Osteocyte (in vitro differentiated cells): Measurements from ENCODE around the gene DNER. TPM values are rescaled to one million over a fixed set of nuclear protein-coding genes. Genes with fewer than 3 reads are reported as not detected.

Source experiments
- DNase-seq: peaks from one replicate; pipeline ENCODE4 v3.0.0; 2021; ENCODE audit warnings: mixed read lengths; ENCODE audit not compliant: unreplicated experiment; ENCODE audit errors: extremely low spot score
- H3K27ac Mint-ChIP-seq: one replicate; pipeline ENCODE4 v1.8.0; 2021; ENCODE audit warnings: mild to moderate bottlenecking, mixed read lengths; ENCODE audit not compliant: unreplicated experiment
- H3K27me3 Mint-ChIP-seq: one replicate; pipeline ENCODE4 v1.8.0; 2021; ENCODE audit warnings: mixed read lengths; ENCODE audit not compliant: unreplicated experiment
- H3K36me3 Mint-ChIP-seq: one replicate; pipeline ENCODE4 v1.8.0; 2021; ENCODE audit warnings: mixed read lengths; ENCODE audit not compliant: unreplicated experiment
- H3K4me1 Mint-ChIP-seq: one replicate; pipeline ENCODE4 v1.8.0; 2021; ENCODE audit warnings: mixed read lengths; ENCODE audit not compliant: unreplicated experiment
- H3K4me3 Mint-ChIP-seq: one replicate; pipeline ENCODE4 v1.8.0; 2021; ENCODE audit warnings: mild to moderate bottlenecking, moderate library complexity, mixed read lengths; ENCODE audit not compliant: unreplicated experiment
- H3K9me3 Mint-ChIP-seq: one replicate; pipeline ENCODE4 v1.8.0; 2021; ENCODE audit warnings: mixed read lengths; ENCODE audit not compliant: unreplicated experiment
- total RNA-seq: library from RNA; stranded (reverse); gene quantifications from 2 replicates; pipeline ENCODE4 v1.2.1, GENCODE V29; 2021
- TF ChIP-seq, protein P1 (sequence below): fragments of 200-600 bp; sonication (generic); IDR thresholded peaks from 2 replicates; pipeline ENCODE4 v1.5.0; 2021; ENCODE audit warnings: antibody characterized with exemption, mild to moderate bottlenecking, moderate library complexity

DNER gene
- total RNA-seq, 1 donor from 2014 or later: 0.19 TPM

DNA sequence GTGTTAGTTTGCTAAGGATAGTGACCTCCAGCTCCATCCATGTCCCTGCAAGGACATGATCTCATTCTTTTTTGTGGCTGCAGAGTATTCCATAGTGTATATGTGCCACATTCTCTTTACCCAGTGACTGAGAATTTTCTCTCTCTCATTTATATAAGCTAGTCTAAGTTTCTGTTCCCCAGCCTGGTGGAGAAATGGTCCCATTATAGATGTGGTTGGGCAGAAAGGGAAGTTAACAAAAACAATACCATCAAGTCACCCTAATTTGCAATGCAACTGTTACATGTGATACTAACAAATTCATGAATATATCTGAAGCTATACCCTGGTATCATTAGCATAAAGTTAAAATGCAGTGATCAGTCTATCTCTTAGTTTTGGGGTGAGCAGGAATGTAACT, 54.0 kb downstream of the DNER start:
- Mint-ChIP-seq H3K4me1 (no peaks in the 10 kb centered on the region), H3K4me3 (no peak overlapping the region), H3K27me3 (no peaks in the 10 kb centered on the region), H3K36me3 (no peaks in the 10 kb centered on the region), H3K27ac (no peak overlapping the region), H3K9me3 (no peaks in the 10 kb centered on the region)
- TF ChIP-seq, protein P1, sequence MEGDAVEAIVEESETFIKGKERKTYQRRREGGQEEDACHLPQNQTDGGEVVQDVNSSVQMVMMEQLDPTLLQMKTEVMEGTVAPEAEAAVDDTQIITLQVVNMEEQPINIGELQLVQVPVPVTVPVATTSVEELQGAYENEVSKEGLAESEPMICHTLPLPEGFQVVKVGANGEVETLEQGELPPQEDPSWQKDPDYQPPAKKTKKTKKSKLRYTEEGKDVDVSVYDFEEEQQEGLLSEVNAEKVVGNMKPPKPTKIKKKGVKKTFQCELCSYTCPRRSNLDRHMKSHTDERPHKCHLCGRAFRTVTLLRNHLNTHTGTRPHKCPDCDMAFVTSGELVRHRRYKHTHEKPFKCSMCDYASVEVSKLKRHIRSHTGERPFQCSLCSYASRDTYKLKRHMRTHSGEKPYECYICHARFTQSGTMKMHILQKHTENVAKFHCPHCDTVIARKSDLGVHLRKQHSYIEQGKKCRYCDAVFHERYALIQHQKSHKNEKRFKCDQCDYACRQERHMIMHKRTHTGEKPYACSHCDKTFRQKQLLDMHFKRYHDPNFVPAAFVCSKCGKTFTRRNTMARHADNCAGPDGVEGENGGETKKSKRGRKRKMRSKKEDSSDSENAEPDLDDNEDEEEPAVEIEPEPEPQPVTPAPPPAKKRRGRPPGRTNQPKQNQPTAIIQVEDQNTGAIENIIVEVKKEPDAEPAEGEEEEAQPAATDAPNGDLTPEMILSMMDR: no peak
- no peak for DNase-seq

DNA sequence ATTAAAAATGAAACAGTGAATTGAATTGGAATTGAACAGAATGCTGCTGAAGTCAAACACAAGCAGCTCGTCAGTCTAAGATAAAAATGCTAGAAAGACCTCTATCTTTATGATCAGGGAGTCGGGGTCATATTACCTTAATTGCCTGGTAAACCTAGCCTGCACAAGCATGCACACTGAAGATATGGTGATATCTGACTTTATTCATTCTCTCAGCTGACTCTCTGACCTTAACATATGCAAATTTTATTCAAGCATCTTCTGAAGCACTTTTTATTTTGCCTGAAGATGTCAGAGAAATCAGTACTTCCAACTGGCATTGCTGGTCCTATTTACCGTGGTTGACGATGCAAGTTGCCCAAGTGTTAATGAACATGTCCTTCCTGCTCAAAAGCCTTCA, 56.4 kb downstream of the DNER start:
- DNase-seq: no peak
- Mint-ChIP-seq H3K4me1 (no peaks in the 10 kb centered on the region), H3K4me3 (no peak overlapping the region), H3K27ac (no peak overlapping the region), H3K9me3 (no peaks in the 10 kb centered on the region), H3K27me3 (no peaks in the 10 kb centered on the region), H3K36me3 (no peaks in the 10 kb centered on the region)
- TF ChIP-seq, protein P1: no peak

DNA sequence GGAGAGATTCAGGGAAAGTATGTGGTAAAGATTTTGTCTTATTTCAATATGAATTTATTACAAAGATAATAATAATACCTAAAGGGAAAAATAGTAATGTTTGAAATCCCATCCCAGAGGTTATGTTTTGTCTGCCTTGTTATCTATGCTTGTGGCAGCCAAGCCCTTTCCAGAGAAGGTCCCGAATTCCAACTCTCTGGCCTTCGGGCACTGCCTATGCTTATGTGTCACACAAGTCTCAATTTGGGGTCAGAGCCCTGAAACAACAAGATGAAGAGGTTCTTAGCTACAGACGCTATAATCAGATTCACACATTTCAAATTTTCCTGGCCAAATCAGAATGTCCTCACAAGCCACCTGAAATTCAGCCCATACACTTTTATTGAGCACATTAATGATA, 59.9 kb downstream of the DNER start:
- DNase-seq: no peak
- TF ChIP-seq, protein P1: no peak
- Mint-ChIP-seq H3K4me3 (no peak overlapping the region), H3K4me1 (no peaks in the 10 kb centered on the region), H3K36me3 (no peaks in the 10 kb centered on the region), H3K9me3 (no peaks in the 10 kb centered on the region), H3K27ac (no peak overlapping the region), H3K27me3 (no peaks in the 10 kb centered on the region)

DNA sequence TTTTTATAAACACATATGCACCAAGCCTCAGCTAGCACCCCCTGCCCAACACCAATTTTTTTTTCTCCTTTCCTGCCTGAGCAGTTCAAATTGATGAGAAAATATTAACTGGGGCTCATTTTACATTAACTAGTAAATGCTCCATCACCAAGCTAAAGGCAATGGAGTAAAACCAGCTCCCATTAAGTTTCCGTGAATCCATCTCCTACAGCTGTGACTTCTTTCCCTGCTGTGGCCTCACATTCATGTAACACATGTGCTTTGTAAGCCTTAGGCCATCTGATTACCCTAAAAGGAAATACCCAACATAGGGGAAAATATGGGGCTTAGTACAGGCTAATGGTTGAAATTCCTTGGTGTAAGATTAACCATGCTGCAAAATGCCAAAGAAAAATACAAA, 60.8 kb downstream of the DNER start:
- TF ChIP-seq, protein P1: no peak
- H3K36me3 Mint-ChIP-seq: no peaks in the 10 kb centered on the region
- no peaks in the 10 kb centered on the region for H3K27me3 Mint-ChIP-seq
- no peaks in the 10 kb centered on the region for H3K9me3 Mint-ChIP-seq
- H3K4me3 Mint-ChIP-seq: no peak overlapping the region
- no peaks in the 10 kb centered on the region for H3K4me1 Mint-ChIP-seq
- no peak overlapping the region for H3K27ac Mint-ChIP-seq
- DNase-seq: no peak

DNA sequence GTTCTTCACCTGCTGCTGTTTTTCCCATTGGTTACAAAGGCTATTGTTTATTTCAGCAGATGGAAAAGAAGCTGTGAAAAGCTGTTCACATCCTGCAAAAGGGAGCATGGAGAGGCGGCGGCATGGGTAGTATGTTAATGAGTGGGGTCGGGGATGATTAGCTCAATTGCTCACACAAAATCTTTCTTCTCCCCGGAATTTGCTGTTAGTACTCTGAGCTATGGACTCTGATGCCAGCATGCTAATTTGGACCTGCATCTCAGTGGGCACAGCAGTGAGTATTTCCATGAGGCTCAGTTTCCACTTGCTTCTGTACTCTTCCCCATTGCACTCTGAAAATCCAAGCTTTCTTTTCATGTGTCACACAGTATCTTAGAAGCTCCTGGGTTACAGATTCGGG, 61.6 kb downstream of the DNER start:
- Mint-ChIP-seq H3K27ac (no peak overlapping the region), H3K4me3 (no peak overlapping the region), H3K27me3 (no peaks in the 10 kb centered on the region), H3K4me1 (no peaks in the 10 kb centered on the region), H3K36me3 (no peaks in the 10 kb centered on the region), H3K9me3 (no peaks in the 10 kb centered on the region)
- no peak for DNase-seq
- TF ChIP-seq, protein P1: no peak
